HG03520 (cell line): Measurements from ENCODE around the gene SPRR2F.

Experiments
- ATAC-seq: cut with Tn5 transposase; IDR thresholded peaks from one replicate; pipeline ENCODE4 v1.9.1; 2021; ENCODE audit warnings: mild to moderate bottlenecking, moderate library complexity; ENCODE audit not compliant: unreplicated experiment

The SPRR2F gene

DNA sequence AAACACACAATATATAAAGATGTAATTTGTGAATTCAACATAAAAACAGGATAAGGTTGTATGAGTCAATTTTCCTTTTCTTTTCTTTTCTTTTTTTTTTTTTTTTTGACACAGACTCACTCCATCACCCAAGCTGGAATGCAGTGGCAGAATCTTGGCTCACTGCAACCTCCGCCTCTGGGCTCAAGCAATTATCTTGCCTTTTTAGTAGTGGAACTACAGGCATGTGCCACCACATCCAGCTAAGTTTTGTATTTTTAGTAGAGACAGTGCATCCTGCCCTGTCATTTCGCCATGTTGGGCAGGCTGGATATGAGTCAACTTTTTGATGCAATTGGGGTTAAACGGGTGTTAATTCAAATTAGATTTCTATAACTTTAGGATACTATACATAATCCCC, 31.6 kb downstream of the SPRR2F start:
- no peak for ATAC-seq

GRCh38 chr1:153072806-153073726, 40.2 kb downstream of the SPRR2F start:
- no peak for ATAC-seq

GRCh38 chr1:153071511-153071910, 41.8 kb downstream of the SPRR2F start, which contains the start of gene SPRR2B:
Gene SPRR2B, minus strand, starts transcription at chr1:153071611. Its CDS starts 772 bp downstream, at chr1:153070839.
- no peak for ATAC-seq

DNA sequence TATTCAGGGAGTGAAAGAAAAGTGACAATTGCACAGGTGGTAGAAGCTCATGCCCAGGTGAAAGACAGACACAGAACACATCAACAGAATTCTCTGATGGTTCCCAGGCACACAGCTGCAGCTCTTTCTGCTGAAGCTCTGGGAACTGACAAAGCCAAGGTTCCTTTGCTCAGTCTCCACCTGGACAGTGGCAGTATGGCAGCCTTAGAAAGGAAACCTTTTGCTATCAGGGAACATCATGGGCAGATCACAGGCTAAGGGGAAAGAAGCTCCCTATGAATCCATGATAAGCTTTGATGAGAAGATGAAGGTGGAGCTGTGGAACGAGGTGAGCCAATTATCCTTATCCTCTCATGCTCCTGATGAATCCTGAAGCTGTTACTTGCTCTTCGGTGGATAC, 43.1 kb downstream of the SPRR2F start:
- ATAC-seq = no peak
